ENCODE measurements around the gene ATP13A1.
"Not testable (repeated sequence)": the region's sequence is repeated elsewhere in the genome, so short reads cannot be mapped to it uniquely, and the experiment has no call there.

Gene ATP13A1

DNA sequence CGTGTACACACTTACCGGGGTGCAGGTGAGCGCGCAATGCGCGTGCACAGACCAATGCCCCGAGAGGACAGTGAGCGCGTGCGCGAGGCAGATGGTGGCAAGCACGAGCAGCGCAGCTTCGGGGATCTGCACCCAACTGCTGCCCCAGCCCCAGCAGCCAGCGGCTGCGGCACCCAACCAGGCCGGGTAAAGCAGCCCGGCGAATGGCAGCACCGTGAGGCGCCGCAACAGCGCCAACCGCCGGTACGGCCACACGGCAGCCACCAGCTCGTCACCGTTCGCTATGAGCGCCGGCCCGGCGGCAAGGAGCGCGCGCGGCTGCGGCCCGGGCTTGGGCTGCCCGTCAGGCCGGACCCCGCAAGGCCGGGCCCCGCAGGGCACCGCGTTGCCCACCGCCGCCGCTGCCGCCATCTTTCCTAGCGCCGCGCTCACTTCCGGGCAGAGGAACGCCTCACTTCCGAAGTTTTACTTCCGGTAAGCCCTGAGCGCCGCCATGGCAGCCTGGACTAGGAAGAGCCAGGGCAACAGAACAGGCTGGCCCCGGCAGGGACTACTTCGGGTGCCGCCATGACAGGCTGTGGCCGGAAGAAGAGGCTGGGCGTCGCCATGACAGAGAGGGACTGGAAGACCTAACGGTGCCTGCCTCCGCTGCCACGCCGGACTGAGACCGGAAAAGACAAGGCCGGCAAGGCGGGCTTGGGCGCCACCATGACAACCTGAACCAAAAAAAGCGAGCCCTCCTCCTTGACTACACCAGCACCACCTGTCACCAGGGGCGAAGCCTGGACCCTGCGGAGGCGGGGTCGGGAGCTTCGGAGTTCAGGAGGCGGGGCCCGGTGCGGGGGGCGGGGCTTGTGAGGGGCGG, at the start of gene ATP13A1:
Gene ATP13A1, minus strand, starts transcription at position 421 of the 865 bp plus-strand sequence. Its CDS starts 10 bp downstream, at position 411.
- FAIRE-seq, result peak; percentile 68

DNA sequence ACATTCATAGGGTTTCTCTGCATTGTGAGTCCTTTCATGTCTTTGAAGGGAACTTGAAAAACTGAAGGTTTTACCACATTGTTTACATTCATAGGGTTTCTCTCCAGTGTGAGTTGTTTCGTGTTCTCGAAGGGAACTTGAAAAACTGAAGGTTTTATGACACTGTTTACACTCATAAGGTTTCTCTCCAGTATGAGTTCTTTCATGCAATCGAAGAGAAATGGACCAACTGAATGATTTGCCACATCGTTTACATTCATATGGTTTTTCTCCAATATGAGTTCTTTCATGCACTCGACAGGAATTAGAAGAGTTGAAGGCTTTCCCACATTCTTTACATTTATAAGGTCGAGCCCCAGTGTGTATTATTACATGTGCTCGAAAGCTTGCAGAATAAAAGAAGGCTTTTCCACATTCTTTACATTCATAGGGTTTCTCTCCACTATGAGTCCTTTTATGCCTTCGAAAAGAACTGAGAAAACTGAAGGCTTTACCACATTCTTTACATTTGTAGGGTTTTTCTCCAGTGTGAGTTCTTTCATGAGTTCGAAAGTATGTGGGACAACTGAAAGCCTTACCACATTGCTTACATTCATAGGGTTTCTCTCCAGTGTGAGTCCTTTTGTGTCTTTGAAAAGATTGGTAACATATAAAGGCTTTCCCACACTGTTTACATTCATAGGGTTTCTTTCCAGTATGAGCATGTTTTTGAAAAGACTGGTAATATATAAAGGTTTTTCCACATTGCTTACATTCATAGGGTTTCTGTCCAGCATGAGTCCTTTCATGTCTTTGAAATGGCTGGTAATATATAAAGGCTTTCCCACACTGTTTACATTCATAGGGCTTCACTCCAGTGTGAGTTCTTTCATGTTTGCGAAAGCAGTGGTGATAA, 48.7 kb upstream of the ATP13A1 start:
- no peak for FAIRE-seq

DNA sequence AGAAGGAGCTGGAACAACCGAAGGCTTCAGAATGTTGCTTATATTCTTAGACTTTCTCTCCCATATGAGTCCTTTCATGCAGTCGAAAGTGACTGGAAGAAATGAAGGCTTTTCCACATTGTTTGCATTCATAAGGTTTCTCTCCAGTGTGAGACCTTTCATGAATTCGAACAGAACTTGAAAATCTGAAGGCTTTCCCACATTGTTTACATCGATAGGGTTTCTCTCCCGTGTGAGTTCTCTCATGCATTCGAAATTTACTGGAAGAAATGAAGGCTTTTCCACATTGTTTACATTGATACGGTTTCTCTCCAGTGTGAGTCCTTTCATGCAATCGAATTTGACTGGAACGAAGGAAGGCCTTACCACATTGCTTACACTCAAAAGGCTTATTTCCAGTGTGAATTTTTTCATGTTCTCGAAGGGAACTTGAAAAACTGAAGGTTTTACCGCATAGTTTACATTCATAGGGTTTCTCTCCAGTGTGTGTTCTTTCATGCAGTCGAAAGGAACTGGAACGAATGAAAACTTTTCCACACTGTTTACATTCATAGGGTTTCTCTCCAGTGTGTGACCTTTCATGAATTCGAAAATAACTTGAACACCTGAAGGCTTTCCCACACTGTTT, 47.9 kb upstream of the ATP13A1 start:
- no peak for FAIRE-seq

DNA sequence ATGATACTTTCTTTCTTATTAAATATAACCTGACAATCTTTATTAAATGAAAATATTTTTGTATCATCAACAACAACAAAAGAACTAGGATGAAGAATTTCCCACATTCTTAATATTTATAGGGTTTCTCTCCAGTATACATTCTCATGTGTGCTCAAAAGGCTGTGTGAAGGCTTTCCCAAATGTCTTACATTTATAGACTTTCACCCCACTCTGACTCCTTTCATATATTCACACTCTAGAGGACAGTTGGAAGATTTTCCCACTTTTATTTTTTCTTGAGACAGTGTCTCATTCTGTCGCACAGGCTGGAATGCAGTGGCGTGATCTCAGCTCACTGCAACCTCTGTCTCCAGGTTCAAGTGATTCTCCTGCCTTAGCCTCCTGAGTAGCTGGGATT, 47.0 kb upstream of the ATP13A1 start:
- no peak for FAIRE-seq

DNA sequence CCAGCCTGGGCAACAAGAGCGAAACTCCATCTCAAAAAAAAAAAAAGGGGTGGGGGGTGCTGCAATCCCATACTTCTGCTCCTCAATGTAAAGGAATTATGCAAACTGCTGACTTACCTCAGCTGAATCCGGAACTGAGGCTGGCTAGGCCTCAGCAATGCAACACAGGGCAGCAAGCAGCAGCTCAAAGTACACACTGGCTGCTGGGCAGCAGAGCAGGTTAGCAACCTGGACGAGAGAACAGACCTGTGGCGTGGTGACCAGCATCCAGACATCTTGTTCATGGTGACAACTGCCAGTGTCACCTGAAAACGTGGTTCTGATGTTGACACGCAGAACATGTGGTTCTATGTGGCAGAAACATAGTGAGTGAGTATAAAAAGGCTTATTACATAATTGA, 41.4 kb upstream of the ATP13A1 start:
- FAIRE-seq, result no peak

DNA sequence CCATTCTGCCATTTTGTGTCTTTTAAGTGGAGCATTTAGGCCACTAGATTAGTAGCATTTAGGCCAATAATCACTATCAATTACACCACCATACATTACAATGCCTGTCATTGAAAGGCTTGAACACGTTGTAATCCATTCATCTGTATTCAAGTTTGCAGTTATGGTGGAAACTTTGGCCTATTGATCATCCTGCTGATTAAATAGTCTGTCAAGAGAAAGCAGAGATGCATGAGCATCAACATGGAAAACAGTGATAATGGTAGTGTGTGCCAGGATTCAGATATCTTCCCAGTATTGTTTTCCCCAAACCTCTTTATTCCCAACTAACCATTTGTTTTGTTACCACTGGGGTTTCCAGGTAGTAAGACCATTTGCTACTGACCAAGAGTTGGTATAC, 37.0 kb upstream of the ATP13A1 start:
- not testable (repeated sequence) for FAIRE-seq

DNA sequence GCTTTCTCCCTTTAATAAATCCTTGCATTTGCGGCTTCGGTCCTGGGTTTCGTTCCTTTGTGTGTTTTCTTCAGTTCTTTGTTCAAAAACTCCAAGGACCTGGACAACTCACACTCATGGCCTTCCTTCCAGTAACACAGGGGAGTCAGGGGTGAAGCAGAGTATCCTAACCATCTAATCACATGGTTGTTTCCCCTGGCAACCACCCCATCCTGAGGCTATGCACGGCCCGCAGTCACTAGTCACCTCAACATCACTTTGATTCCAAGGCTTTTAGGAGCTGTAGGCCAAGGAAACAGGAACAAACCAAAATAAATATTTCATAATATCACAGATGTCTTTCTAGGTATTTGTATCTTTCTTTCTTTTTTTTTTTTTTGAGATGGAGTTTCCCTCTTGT, 34.1 kb upstream of the ATP13A1 start:
- FAIRE-seq, result no peak

DNA sequence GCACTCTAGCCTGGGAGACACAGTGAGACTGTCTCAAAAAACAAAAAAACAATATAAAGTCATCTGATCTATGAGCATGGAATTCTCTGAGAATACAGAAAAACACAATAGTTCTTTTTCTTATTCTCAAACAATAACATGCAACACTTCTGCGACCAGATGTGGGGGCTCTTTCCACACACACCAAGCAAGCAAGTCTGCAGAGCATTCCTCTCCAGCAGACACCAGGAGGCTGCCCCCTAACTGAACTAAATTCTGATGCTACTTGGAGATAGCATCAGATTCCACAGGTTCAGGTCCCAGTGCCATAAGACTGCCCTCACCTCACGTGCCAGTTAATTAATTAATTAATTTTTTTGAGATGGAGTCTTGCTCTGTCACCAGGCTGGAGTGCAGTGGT, 32.9 kb upstream of the ATP13A1 start:
- FAIRE-seq, result no peak

DNA sequence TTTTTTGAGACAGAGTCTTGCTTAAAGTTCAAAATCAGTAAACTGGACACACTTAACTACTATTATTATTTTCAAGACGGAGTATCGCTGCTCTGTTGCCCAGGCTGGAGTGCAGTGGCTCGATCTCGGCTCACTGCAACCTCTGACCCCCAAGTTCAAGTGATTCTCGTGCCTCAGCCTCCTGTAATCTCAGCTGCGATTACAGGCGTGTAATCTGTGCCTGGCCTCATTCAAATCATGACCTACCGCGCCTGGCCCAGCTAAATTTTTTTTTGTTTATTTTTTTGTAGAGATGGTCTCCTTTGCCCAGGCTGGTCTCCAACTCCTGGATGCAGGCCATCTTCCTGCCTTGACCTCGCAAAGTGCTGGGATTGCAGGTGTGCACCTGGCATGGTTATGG, 28.2 kb upstream of the ATP13A1 start:
- no peak for FAIRE-seq

DNA sequence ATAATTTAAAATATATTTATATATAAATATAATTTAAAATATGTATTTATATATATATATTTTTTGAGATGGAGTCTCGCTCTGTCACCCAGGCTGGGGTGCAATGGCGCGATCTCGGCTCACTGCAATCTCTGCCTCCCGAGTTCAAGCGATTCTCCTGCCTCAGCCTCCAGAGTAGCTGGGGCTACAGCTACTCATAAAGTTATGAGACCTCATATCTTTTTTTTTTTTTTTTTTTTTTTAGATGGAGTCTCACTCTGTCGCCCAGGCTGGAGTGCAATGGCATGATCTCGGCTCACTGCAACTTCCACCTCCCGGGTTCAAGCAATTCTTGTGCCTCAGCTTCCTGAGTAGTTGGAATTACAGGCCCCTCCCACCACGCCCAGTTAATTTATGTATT, 25.5 kb upstream of the ATP13A1 start:
- not testable (repeated sequence) for FAIRE-seq

DNA sequence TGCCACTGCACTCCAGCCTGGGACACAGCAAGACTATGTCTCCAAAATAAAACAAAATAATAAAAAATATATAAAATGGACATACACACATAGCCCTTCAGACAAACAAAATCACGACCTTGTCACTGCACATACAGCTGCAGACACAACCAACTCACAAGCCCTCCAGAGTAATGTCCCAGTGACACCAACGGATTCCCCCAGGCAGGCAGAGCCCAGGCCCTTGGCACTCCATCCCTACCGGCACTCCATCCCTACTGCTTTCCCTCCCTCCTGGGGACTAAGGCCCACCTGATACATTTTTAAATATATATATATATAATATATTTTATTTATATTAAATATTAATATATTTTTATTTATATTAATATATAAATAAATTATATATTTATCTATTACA, 23.6 kb upstream of the ATP13A1 start:
- no peak for FAIRE-seq

DNA sequence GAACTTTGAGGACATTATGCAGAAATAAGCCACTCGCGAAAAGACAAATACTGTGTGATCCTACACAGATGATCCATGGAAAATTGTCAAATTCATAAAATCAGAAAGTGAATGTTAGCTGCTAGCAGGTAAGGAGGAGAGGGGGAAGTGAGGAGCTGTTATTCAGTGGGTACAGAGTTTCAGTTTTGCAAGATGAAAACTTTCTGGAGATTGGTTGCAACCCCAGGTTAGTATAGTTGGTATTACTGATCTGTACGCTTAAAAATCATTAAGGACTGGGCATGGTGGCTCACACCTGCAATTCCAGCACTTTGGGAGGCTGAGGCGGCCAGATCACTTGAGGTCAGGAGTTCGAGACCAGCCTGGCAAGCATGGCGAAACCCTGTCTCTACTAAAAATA, 23.1 kb upstream of the ATP13A1 start:
- FAIRE-seq, result no peak

DNA sequence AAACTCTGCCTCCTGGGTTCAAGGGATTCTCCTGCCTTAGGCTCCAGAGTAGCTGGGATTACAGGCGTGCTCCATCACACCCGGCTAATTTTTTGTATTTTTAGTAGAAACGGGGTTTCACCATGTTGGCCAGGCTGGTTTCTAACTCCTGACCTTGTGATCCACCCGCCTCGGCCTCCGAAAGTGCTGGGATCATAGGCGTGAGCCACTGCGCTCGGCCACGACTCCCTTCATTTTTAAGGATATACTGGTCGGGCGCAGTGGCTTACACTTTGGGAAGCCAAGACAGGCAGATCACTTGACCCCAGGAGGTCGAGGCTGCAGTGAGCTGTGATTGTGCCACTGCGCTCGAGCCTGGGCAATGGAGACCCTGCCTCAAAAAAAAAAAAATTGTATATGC, 22.6 kb upstream of the ATP13A1 start:
- FAIRE-seq, result not testable (repeated sequence)

DNA sequence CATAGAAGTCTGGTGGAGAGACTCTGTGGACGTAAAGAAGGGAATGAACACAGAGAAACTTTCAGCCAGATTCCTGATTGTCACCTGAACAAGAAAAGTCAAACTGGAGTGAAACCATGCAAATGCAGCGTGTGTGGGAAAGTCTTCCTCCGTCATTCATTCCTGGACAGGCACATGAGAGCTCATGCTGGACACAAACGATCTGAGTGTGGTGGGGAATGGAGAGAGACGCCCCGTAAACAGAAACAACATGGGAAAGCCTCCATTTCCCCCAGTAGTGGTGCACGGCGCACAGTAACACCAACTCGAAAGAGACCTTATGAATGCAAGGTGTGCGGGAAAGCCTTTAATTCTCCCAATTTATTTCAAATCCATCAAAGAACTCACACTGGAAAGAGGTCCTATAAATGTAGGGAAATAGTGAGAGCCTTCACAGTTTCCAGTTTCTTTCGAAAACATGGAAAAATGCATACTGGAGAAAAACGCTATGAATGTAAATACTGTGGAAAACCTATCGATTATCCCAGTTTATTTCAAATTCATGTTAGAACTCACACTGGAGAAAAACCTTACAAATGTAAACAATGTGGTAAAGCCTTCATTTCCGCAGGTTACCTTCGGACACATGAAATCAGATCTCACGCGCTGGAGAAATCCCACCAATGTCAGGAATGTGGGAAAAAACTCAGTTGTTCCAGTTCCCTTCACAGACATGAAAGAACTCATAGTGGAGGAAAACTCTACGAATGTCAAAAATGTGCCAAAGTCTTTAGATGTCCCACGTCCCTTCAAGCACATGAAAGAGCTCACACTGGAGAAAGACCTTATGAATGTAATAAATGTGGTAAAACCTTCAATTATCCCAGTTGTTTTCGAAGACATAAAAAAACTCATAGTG, 15.9 kb upstream of the ATP13A1 start:
- FAIRE-seq, result no peak

DNA sequence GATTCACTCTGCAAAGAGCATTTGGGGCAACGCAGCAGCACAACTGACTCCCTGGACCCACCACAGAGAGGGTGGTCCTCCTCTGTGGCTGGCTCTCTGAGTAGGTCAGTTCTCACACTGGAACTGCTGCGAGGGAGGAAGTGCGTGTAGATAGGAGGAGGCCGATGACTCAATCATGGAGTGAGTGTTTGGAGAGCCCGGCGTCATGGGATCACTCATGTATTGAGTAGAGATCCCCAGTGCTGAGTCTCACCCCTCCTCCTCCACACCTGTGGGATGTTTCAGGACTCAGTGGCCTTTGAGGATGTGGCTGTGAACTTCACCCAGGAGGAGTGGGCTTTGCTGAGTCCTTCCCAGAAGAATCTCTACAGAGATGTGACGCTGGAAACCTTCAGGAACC, 14.1 kb upstream of the ATP13A1 start:
- FAIRE-seq, result no peak

DNA sequence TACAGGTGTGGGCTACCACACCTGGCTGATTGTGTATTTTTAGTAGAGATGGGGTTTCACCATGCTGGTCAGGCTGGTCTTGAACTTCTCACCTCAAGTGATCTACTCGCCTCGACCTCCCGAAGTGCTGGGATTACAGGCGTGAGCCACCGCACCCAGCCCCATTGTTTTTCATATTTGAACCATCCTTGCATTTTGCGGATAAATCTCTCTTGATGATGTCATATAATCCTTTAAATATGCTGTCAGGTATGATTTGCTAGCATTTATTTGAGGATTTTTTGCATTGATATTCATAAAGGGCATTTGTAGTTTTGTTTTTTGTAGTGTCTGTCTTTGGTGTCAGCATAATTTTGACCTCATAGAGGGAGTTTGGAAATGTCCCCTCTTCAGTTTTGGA, 10.8 kb upstream of the ATP13A1 start:
- no peak for FAIRE-seq

DNA sequence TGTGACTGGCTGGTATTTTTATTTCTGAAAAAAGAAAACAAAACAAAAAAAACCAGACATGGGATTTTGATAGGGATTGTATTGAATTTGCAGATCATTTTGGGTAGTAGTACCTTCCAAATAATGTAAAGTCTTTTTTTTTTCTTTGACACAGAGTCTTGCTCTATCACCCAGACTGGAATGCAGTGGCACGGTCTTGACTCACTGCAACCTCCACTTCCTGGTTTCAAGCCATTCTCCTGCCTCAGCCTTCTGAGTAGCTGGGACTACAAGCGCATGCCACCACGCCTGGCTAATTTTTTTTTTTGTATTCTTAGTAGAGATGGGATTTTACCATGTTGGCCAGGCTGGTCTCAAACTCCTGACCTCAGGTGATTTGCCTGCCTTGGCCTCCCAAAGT, 9.3 kb upstream of the ATP13A1 start:
- FAIRE-seq, result no peak

DNA sequence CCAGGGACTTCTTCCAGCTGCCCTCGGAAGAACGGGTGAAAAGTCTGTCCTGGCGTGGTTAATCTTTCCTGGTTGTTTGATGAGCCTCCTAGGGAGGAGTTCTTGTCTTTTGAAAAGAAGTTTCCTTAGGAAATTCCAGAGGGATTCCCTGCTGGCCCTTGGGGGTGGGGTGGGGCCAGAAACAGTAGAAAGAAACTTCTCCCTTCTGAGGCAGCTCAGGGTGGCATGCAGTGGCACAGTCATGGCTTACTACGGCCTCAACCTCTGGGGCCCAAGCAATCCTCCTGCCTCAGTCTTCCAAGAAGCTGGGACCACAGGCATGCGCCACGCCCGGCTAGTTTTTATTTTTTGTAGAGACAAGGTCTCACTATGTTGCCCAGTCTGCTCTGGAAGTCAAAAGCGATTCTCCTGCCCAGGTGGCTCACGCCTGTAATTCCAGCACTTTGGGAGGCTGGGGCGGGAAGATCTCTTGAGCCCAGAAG, 6.6 kb upstream of the ATP13A1 start:
- FAIRE-seq, result no peak

DNA sequence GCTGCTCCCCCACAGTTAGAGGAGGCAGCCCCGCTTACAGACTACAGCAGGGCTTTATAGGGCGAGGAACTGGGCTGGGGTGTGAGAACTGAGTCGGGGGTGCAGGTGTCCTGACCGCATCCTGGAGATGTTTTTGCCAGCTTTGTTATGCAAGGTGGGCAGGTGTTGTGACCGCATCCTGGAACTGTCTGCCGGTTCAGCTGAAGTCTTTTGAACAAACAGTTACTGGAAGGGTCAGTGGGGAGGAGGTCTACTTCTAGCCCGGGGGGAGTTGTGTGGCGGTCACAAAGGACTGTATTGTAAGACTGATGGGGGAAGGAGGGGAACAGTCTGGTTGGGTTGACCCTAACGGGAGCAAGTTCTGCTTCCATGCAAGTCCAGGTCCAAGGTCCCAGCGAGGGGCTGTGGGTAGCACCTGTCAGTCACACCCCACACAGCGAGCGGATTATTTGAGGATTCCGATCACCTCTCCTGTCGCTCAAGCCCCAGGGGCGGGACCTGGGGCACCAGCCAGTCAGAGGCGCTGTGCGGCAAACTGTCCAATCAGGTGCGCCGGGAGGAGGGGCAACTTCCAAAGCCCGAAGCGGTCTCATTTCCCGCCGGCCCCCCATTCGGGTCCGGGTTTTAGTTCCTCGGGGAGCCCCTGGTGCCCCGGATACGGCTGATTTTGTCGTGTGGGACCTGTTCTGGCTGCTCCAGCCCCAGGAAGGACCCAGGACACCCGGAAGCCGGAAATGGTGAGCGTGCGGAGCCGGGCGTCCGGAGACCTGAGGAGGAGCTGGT, 4.9 kb upstream of the ATP13A1 start, which contains the start of gene ZNF101:
Gene ZNF101, plus strand, starts transcription at position 610 of the 783 bp plus-strand sequence. Its CDS starts 125 bp downstream, at position 735.
- peak; percentile 5 for FAIRE-seq

DNA sequence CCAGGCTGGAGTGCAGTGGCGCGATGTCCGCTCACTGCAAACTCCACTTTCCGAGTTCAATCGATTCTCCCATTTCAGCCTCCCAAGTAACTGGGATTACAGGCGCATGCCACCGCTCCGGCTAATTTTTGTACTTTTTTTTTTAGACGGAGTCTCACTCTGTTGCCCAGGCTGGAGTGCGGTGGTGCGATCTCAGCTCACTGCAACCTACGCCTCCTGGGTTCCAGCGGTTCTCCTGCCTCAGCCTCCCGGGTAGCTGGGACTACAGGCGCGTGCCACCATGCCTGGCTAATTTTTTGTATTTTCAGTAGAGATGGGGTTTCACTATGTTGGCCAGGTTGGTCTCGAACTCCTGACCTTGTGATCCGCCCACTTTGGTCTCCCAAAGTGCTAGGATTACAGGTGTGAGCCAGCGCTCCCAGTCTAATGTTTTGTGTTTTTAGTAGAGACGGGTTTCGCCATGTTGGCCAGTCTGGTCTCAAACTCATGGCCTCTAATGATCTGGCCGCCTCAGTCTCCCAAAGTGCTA, 2.0 kb upstream of the ATP13A1 start:
- FAIRE-seq, result not testable (repeated sequence)

DNA sequence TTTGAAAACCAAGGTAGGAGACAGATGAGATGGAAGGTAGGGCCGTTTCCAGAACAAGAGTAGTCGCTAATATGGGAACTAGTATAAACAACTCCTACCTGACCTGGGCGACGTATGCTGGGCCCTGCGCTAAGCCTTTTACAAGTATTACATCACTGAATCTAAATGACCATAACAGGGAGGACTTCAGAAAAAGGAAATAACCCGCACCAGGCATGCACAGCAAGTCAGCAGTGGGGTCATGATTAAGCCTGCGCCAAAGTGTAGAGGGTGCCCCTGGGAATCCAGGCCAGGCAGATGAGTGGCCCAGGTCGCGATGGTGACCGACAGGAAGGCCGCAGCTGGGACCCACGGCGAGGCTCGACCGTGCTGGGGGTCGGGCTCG, 613 bp downstream of the ATP13A1 start:
- no peak for FAIRE-seq

Data from TTC549 (cell line).